Fibroblast of skin of scalp (primary cell): ENCODE data around the gene POLR1F. TPM values are rescaled to one million over a fixed set of nuclear protein-coding genes. Genes with fewer than 3 reads are reported as not detected.
"Not testable (repeated sequence)": the region's sequence is repeated elsewhere in the genome, so short reads cannot be mapped to it uniquely, and the experiment has no call there.

ENCODE experiments used
- DNase-seq: peaks from one replicate; pipeline ENCODE4 v3.0.0-alpha.2; 2013
- polyA plus RNA-seq, 2 experiments: library from polyadenylated mRNA; unstranded; fragments of 120-200 nt; gene quantifications; one replicate each; pipeline ENCODE4 v1.2.1, GENCODE V29; 2013; ENCODE audit not compliant: insufficient read length in 2 of 2

Gene POLR1F, protein sequence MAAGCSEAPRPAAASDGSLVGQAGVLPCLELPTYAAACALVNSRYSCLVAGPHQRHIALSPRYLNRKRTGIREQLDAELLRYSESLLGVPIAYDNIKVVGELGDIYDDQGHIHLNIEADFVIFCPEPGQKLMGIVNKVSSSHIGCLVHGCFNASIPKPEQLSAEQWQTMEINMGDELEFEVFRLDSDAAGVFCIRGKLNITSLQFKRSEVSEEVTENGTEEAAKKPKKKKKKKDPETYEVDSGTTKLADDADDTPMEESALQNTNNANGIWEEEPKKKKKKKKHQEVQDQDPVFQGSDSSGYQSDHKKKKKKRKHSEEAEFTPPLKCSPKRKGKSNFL
- polyA plus RNA-seq (2013, experiment 1 of 2; ENCODE audit: insufficient read length), result 10.5 TPM
- polyA plus RNA-seq (2013, experiment 2 of 2; ENCODE audit: insufficient read length), result 13.4 TPM

DNA sequence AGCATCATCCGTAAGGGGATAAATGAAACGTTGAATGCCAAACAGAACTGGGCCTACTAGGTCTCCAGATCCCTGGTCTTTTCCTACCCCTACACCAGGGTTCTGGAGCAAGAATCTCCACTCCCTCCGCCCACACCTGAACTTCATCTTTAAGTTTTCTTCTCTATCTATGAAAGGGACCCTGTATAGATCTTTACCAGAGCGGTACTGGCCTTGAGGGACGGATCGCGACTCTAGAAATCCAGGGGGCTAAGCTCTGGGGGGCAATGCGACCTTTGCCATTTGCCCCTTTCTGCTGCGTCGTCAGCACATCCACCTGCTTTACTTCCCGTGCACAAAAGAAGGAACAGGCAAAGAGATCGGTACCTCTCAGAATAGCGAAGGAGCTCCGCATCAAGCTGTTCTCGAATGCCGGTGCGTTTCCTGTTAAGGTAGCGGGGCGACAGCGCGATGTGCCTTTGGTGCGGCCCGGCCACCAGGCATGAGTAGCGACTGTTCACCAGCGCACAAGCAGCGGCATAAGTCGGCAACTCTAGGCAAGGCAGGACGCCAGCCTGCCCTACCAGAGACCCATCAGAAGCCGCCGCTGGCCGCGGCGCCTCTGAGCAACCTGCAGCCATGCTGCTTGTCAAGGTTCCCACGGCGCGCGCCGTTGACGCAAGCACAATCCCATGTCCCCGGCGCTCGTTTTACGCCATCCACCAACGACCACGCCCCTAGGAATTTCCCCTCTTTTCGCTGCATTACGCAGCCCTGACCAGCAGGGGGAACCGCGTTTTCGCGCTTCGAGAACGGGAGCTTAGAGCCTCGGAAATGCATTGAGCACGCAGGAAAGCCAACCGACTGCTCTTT is at the start of gene POLR1F:
Gene POLR1F (minus strand): TSS at position 641 of the 852 bp plus-strand sequence. CDS start 21 bp downstream, at position 620.
- peak; percentile 96 for DNase-seq

DNA sequence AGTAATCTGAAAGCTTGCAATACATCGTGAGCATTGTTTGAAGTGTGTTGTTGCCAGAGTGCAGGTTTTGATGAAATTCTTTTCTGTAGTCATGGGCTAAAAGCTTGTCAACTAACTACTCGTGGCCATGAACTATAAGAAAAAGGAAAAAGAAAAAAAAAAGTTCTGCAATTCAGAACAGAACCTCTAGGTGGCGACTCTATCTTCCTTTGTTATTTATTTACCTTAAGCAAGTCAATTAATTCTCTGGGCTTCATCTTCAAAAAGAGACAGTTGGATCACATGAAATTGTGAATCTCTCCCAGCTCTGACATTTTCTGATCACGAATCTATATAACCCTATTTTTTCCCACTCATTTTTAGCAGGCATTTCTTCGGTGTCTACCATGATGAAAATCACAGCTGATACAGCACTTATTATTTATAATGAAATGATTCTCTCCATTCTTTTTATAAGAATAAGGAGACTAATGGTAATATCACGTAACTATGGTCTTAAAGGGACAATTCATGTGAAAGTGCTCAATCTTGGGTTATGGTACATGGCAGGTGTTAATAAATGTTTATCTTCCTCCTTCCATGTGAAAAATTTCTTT is 45.8 kb upstream of the POLR1F start:
- peak; percentile 35 for DNase-seq

DNA sequence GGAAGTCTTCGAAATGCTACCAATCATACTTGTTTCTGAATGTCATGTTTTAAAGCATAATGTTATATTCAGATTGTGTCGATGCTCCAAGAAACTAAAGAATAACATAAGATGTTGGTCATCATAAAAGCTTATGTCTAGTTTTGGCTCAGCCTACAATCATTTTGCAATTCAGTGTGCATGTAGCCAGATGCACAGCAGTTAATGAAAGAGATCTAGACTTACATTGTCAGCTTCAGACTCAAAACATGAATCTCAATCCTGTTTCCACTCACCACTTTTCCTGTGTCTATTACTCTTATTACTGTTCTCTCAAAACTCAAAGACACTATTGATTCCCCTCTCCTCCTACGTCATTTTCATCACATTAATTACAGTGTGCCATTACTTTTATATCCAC is 43.2 kb upstream of the POLR1F start:
- no peak for DNase-seq

DNA sequence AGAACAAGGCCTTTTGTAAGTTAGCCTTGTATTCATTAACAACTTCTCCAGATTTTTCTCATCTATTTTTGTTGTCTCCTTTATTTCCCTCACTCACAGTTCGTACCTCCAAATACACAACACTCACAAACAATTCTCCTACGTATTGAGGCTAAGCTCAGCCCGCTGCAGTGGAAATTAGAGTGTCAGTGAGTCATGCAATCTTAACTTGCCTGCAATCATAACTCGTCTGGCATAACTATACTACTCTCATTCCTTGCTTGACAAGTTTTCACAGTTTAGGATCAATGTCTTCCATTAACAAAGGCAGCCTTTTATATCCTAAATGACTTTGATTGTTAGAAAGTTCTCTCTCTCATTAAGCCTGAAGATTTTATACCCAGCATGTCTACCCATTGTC is 40.8 kb upstream of the POLR1F start:
- no peak for DNase-seq

DNA sequence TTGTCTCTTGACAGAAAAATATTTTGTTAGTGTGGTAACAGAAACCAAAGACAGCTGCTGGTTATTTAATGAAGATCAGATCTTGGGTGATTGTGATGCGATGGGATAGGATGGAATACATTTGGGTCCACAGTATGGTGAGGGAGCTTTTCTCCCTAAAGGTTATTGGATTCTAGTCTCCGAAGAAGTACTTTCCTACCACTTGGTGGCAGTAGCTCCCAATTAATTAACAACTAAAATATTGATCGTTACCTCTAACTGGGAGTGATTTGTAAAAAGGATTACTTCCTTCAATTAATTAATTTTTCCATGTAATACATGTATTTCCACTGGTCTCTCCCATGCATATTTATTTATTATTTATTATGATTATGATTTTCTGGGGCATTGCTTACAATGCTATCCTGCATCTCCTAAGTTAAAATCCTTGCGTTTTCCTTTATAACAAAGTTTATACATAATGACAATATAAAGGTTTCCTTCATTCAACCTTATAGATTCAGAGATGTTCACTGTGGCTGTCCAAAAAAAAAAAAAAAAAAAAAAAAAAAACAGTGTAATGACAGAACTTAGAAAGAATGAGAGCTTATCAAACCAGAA is 39.0 kb upstream of the POLR1F start:
- peak; percentile 35 for DNase-seq

DNA sequence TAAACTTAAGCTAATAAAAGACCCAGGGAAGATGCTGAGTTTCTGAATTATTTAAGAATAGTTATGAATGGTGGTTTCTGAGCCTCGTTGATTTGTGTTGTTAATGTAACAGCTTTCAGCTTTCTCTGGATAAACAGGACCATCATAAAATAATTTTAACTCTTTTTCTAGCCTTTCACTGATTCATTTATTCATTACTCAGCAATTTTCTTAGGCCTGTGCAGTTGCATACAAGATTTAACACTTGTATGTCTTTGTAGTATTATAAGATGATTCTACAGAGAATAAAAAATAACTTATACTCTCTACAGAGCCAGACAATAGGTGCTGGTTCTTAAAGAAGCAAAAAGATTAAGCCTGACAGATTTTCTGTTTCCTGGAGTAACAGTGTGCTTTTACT is 35.2 kb upstream of the POLR1F start:
- DNase-seq, result no peak

DNA sequence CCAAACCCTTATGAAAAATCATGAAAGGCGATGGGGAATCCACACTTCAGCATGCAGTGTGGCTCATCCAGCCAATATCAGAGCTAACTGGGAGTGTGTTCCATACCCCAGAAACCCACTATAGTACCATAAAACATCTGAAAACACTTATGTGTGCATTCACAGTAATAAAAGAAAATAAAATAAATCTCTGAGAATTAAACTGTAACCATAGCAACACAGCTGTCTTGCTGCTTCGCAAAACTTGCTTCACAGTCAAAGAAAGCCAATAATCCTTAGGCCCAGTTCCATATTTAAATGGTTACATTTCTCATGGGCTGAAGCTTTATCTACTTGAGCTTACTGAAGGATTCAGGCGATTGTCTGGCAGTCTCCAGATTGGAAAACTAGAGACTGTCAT is 19.9 kb upstream of the POLR1F start:
- no peak for DNase-seq

DNA sequence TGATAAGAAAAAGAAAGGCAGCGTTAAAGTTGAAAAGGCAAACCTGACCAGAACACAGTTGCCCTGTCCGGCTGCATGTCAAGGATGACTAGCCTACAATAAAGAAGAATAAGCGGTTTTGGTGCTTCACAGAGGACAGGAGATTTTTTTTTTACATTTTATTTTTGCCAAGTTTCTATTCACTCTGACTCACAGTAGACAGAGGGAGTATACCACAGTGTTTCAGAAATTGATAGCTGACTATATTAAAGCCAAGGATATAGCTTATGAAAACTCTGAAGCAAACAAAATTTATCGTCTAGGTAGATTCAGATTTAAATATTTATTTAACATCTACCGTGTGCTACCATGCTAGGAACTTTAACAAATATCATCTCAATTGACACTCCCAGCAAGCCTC is 16.9 kb upstream of the POLR1F start:
- no peak for DNase-seq

DNA sequence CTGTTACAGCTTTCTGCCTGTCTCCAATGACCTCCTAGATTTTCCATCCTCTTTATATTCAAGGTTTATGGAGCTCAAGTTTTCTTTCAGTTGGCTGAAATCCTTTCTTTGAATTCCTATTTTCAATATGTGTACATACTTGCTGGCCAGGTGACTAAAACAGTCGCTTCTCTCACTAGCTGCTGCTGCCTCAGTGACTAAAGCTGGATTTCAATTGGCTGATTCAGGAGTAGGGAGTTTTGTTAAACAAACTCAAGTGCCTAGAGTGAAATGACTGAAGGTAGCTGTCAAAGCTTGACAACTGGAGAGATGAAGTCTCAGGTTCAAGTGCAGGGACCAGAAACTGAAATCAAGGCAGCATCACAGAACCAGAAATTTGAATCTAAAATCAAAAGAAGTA is 6.7 kb upstream of the POLR1F start:
- no peak for DNase-seq

DNA sequence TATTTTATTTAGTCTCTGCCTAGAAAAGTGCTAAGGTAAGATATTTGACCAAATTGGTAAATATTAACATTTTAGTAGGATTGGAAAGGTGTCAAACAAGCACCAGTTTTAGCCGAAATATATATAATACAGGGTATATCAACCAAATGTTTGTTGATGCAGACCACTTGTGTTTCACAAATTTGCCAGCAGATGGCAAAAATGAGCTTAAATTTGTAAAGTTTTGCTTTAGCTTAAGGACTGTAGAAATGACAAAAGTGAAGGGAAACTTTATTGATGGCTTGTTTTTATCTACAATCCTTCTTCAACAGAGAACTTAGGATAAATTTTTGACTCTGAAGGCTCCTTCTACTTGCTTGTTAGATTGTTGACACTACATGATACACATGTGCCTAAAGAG is 4.8 kb upstream of the POLR1F start:
- peak; percentile 53 for DNase-seq

DNA sequence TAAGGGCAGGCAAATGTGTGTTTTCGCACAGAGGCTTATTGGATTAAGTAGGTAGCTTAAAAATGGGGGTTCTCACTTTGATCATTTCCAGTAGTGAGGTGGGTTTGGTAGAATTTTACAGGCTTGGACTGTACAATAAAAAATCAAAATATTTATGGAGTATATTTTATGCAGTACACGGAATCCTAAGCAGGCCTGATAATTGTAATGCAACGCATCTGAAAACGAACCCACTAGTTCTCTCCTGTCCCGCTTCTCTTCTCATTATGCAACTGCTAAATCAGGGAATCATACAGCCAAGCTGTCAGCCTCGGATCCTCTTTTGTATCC is 377 bp upstream of the POLR1F start:
- no peak for DNase-seq

DNA sequence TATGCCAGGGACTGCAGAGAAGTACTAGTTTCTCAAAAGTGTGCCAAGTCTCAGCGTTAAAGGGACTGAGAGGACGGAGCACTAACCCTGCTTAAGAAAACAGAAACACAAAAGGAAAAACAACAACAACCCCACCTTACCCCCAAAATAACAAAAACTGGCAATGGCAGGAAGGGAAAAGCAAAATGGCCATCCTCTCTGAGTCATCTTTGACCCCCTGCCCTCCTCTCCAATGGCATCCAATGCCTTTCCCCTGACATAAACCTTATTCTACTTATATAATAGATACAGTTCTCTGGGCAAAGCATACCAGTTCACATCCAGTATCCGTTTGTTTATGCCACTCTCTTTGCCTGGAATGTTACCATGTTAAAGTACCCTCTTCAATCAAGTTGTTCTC is 1.6 kb downstream of the POLR1F start:
- DNase-seq, result peak; percentile 4

DNA sequence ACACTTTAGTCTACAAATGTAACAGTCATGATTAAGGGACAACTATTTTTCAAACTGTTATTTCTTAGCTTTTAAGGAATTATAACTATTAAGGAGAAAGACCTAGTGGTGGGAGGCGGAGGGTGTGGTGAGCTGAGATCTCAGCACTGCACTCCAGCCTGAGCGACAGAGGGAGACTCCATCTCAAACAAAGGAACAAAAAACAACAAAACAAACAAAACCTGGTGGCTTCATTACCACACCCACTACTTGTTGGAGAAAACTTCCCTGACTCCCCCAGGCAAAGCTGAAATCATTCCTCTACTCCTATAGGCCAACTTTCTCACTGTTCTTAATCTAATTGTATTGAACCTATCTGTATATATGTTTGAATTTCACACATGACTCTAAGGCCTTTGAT is 3.2 kb downstream of the POLR1F start:
- DNase-seq, result no peak

DNA sequence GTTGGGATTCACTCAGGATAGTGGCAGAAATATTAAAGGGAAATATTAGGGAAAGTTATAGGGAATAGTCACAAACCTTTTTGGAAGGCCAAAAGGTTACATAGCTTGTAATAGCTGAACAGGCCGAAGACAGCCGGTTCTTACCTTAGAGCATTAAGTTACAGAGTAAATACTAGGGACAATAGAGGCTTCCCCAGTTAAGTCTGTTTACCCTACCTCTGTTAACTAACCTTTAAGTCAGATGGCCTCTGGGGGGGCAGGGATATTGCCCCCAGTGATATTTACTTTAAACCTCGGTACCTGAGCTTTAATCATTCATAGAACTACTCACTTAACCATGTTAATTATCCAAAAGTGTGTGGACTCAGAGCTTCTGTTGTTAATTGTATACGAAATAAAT is 7.4 kb downstream of the POLR1F start:
- no peak for DNase-seq

DNA sequence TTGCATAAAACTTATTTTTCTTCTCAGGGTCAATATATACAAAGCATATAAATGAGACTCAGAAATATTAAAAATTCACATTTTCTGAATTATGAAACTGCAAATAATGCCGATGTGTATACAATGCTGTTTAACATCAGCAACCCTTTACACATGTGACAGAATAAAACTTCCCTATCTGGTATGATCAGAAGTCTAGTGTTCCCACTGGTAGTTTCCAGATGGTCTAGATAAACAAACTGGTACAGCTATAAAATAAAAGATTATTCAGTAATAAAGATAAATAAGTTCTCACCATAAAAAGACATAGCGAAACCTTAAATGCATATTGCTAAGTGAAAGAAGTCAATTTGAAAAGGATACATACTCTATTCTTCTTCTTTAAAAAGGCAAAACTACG is 7.9 kb downstream of the POLR1F start:
- DNase-seq, result no peak

DNA sequence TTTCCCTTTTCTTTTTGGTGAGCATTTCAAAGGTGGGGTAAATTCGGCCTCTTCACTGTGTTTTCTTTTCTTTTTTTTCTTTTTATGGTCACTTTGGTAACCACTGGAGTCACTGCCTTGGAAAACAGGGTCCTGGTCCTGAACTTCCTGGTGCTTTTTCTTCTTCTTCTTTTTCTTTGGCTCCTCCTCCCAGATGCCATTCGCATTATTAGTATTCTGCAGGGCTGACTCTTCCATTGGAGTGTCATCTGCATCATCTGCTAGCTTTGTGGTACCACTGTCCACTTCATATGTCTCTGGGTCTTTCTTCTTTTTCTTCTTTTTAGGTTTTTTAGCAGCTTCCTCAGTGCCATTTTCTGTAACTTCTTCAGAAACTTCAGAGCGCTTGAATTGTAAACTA is 10.5 kb downstream of the POLR1F start:
- DNase-seq, result peak; percentile 22

DNA sequence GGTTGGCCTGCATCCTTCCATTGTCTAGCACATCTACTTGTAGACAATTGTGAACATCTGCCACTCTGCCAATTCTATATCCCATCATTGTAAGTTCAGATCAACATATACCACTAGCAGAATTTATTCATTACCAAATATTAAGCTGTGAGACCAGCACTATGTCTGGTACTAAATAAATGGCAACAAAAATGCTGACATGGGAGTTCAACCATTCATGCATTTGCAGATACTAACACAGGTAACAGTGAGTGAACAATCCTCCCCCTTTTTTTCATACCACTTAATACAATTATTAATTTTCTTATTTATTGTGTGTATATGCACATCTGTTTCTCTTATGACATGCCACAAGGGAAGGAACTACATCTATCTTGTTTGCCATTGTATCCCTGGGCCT is 11.9 kb downstream of the POLR1F start:
- no peak for DNase-seq

DNA sequence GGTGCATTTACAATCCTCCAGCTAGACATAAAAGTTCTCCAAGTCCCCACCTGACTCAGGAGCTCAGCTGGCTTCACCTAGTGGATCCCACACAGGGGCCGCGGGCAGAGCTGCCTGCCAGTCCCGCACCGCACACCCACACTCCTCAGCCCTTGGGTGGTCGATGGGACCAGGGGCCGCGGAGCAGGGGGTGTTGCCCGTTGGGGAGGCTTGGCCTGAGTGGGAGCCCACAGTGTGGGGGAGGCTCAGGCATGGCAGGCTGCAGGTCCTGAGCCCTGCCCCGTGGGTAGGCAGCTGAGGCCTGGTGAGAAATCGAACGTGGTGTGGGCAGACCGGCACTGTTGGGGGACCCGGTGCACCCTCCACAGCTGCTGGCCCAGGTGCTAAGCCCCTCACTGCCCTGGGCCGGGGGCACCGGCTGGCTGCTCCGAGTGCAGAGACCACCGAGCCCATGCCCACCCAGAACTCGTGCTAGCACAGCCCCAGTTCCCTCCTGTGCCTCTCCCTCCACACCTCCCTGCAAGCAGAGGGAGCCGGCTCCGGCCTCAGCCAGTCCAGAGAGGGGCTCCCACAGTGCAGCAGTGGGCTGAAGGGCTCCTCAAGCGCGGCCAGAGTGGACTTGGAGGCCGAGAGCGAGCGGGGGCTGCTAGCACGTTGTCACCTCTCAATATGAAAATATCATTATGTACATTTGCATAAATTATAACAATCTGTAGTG is 16.6 kb downstream of the POLR1F start:
- DNase-seq, result no peak

DNA sequence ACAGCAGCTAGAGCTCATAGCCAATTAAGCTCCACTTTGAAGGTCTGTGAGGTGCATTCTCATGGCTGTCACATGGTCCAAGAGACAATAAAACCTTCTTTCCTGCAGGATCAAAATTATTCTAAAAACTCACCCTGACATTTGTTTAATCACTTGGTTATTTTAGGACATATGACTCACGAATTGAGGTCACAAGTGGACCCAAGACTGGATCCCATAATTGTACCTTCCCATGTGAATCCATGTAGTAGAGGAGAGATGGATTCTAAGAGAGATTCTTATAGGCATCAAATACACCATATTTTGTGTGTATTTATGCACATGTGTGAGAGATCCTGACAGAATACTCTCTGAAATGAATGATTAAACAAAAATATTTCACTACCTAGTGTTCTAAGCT is 18.1 kb downstream of the POLR1F start:
- DNase-seq, result no peak

DNA sequence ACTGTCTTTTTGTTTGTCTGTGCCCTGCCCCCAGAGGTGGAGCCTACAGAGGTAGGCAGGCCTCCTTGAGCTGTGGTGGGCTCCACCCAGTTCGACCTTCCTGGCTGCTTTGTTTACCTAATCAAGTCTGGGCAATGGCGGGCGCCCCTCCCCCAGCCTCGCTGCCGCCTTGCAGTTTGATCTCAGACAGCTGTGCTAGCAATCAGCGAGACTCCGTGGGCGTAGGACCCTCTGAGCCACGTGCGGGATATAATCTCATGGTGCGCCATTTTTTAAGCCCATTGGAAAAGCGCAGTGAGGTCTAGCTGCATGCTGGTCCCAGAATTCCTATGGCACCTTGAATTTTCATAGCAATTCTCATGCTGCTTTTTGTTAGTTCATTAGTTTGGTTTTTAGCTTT is 19.7 kb downstream of the POLR1F start:
- not testable (repeated sequence) for DNase-seq

DNA sequence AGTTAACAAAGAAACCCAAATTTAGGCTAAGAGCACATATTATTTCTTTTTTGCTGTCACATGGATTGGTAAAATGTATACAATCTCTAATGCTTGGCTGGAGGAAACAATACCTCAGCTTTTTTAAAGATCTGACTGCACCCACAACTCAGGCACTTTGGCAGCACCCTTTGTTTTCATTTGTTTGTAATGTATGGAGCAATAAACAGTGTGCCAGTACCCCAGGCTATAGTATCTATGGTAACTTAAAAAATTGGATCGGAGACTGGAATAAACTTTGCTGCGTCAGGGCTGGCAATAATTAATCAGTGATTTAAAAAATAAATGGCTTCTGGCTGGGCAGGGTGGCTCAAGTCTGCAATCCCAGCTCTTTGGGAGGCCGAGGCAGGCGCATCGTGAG is 27.2 kb downstream of the POLR1F start:
- no peak for DNase-seq

DNA sequence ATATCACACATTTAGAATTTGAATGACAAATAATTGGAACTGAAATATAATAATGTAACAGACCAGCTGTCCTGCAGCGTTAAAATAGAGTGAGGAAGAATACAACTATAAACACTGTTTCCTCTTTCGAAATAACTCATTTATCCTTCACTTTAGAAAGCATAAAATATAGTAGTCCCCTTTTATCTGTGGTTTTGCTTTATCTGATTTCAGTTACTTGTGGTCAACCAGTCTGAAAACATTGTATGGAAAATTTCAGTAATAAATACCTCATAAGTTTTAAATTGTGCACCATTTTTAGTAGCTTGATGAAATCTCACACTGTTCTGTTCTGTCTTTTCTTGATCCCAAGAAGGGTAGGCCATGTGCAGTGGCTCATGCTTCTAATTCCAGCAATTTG is 31.7 kb downstream of the POLR1F start:
- peak; percentile 19 for DNase-seq

DNA sequence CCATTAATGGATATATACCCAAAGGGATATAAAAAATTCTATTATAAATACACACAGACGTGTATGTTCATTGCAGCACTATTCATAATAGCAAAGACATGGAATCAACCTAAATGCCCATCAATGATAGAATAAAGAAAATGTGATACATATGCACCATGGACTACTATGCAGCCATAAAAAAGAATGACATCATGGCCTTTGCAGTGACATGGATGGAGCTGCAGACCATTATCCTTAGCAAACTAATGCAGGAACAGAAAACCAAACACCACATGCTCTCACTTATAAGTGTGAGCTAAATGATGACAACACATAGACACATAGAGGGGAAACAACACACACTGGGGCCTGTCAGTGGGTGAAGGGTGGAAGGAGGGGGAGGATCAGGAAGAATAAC is 33.0 kb downstream of the POLR1F start:
- DNase-seq, result no peak
